Small intestine (tissue), 7 donors: ENCODE results near the gene GHRHR. TPM values are rescaled to one million over a fixed set of nuclear protein-coding genes. Genes with fewer than 3 reads are reported as not detected.

ENCODE experiments used
- DNase-seq, 2 donors: peaks; one replicate each; pipeline versions ENCODE4 v3.0.0 to v3.0.0-alpha.2; 2013
- FAIRE-seq: peaks from 2 replicates; lab custom pipeline; 2012; peaks lifted over from hg19 to GRCh38; lab: Jason Lieb, UNC
- H3K27ac ChIP-seq, 3 donors: one replicate each; pipeline ENCODE4 v1.5.1; 2013; ENCODE audit warnings: low read length in 2 of 3, mild to moderate bottlenecking in 2 of 3, control low read depth in 1 of 3, inconsistent platforms in 1 of 3, low read depth in 1 of 3, moderate library complexity in 1 of 3
- H3K27me3 ChIP-seq, 3 donors: one replicate each; pipeline ENCODE4 v1.6.1; 2013; ENCODE audit warnings: low read length in 3 of 3, inconsistent platforms in 1 of 3; ENCODE audit not compliant: control insufficient read depth in 3 of 3, insufficient read depth in 3 of 3
- H3K36me3 ChIP-seq, 3 donors: one replicate each; pipeline ENCODE4 v1.6.1; 2013; ENCODE audit warnings: low read length in 3 of 3, inconsistent platforms in 1 of 3, low read depth in 1 of 3, mild to moderate bottlenecking in 1 of 3, moderate library complexity in 1 of 3; ENCODE audit not compliant: control insufficient read depth in 3 of 3, insufficient read depth in 2 of 3
- H3K4me1 ChIP-seq, 3 donors: one replicate each; pipeline ENCODE4 v1.6.1; 2013; ENCODE audit warnings: low read length in 2 of 3, inconsistent platforms in 1 of 3, low read depth in 1 of 3, mild to moderate bottlenecking in 1 of 3, moderate library complexity in 1 of 3; ENCODE audit not compliant: control insufficient read depth in 3 of 3, insufficient read depth in 2 of 3
- H3K4me3 ChIP-seq, 3 donors: one replicate each; pipeline ENCODE4 v1.5.1; 2013; ENCODE audit warnings: low read length in 3 of 3, control low read depth in 1 of 3, inconsistent platforms in 1 of 3, low read depth in 1 of 3, mild to moderate bottlenecking in 1 of 3, moderate library complexity in 1 of 3
- H3K9me3 ChIP-seq, 2 donors: one replicate each; pipeline ENCODE4 v1.6.1; 2013; ENCODE audit warnings: low read depth in 1 of 2, low read length in 1 of 2; ENCODE audit not compliant: control insufficient read depth in 2 of 2, insufficient read depth in 1 of 2
- WGBS, 3 donors: extraction: QIAGEN DNeasy Blood & Tissue Kit; methylation state at CpG; one replicate each; pipeline ENCODE4 v1.1.7; 2013; 5-methylcytosine and 5-hydroxymethylcytosine counted together
- polyA plus RNA-seq, 4 donors: library from polyadenylated mRNA; stranded (reverse) in 3 of 4; unstranded in 1 of 4; fragments of 200-250 nt in 3 of 4; fragments of 120-200 nt in 1 of 4; gene quantifications; one replicate each; pipeline versions ENCODE4 v1.2.1 to v1.2.3, GENCODE V29; 2013
- donor health status: healthy with polysubstance abuse.
- donor health status: control.
- donor health status: control.
- donor health status: Bipolar disorder and iron deficiency.
- donor health status: healthy.

The GHRHR gene
- polyA plus RNA-seq, 4 donors: 0.07 TPM; not detected in 3

DNA sequence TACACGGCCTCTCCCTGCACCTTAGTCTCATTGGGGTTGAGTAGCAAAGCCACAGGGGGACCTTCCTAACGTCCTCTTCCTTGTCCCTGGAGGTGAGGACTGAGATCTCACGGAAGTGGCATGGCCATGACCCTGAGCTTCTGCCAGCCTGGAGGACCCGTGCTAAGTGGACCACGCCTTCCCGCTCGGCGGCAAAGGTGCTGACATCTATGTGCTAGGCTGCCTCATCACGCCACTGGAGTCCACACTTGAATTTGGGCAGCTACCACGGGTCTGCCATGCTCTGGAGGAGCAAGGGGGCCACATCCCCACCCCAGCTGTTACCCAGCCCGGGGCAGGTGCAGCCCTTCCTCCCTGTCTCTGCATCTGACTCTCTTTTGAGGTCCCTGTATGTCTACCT, 15.3 kb downstream of the GHRHR start:
- Histone ChIP-seq H3K27ac (no peak overlapping the region), H3K36me3 (peaks cover 0 to 3% (median 0%) of the 10 kb centered on the region in 3 donors), H3K4me3 (no peak overlapping the region), H3K27me3 (peaks cover 0 to 14% (median 4%) of the 10 kb centered on the region in 3 donors), H3K9me3 (no peaks in the 10 kb centered on the region), H3K4me1 (peaks cover 0 to 9% (median 0%) of the 10 kb centered on the region in 3 donors)
- DNase-seq (no peak), FAIRE-seq (no peak)
- WGBS, 3 donors: 59 to 76% (median 60%) methylated on average over 11 of the region's 11 CpGs

DNA sequence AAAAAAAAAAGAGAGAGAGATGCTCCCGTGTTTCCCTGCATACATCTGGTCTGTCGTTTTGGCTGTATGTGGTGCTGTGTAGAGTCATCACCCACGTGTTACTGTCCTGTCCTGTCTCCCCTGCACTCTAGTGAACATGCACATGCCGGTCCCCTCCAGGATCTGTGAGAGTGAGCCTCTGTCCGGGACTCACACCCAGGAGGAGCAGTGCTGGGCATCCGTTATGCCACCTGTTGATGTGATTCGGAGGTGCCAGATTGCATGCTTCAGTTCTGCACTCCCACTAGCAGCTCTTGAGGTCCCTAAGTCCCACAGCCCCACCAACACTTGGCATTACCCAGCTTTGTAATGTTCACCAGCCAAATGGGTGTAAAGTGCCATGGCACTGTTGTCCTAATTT, 16.4 kb downstream of the GHRHR start:
- DNase-seq: no peak
- WGBS, 3 donors: 68 to 71% (median 69%) methylated on average over 7 of the region's 7 CpGs
- Histone ChIP-seq H3K4me3 (no peak overlapping the region), H3K27ac (no peak overlapping the region), H3K27me3 (peaks cover 0 to 19% (median 4%) of the 10 kb centered on the region in 3 donors), H3K4me1 (peaks cover 0 to 1% (median 0%) of the 10 kb centered on the region in 3 donors), H3K9me3 (no peaks in the 10 kb centered on the region), H3K36me3 (no peaks in the 10 kb centered on the region)
- FAIRE-seq: no peak

DNA sequence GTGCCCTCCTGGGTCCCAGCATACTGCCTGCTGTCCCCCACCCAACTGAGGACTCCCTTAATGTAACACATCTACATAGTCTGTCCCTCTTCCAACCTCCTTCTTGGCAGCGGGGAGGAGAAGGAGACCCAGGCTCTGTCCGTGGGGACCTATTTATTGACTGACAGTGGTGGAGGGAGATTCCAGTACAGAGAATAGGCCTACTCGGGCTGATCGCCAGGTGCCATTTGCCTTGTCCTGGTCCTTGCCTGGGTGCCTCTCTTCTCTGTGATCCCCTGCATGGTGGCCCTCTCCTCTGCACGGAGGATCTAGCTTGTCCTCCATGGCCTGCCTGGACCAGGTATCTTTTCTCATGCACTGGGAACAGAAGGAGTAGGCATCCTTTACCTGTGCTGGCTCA, 17.0 kb downstream of the GHRHR start:
- Histone ChIP-seq H3K27ac (no peak overlapping the region), H3K36me3 (no peaks in the 10 kb centered on the region), H3K27me3 (peaks cover 0 to 19% (median 4%) of the 10 kb centered on the region in 3 donors), H3K9me3 (no peaks in the 10 kb centered on the region), H3K4me1 (no peaks in the 10 kb centered on the region), H3K4me3 (no peak overlapping the region)
- WGBS, 3 donors: 82 to 94% (median 85%) methylated on average over 5 of the region's 5 CpGs
- FAIRE-seq: no peak
- DNase-seq: no peak

DNA sequence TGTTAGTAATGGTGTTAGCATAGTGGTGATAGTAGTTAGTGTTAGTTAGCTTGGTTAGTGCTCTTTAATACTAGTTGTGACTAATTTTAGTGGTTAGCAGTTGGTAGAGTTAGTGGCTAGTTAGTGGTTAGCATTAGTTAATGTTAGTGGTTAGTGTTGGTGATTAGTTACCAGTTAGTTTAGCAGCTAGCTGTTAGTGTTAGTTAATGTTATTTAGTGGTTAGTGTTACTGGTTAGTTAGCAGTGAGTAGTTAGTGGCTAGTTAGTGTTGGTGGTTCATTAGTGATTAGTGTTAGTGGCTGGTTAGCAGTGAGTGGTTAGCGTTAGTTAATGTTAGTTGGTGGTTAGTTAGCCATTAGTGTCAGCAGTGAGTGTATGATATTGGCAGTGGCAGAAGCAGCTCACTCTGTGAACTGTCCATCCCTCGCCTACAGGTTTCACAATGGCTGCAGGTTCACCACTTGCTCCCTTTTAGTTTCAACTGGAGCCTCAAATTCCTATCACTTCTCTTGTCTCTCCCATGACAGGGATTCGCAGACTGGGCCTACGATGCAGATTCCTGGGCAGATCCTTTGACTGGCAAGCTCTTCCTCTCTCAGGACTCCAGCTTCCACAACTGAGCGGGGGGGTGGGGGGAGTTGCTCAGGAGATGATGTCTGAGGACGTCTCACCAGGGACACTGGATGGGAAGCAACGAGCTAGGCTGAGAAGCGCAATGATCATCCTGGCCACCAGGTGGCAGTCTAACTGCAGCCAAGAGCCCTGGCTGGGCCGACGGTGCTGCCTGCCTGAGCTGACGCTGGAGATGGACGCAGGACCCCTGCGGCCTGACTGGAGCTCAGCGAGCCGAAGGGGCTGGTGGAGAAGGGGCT, 19.5 kb downstream of the GHRHR start:
- Histone ChIP-seq H3K36me3 (no peaks in the 10 kb centered on the region), H3K4me1 (peaks cover 0 to 4% (median 0%) of the 10 kb centered on the region in 3 donors), H3K4me3 (no peak overlapping the region), H3K9me3 (no peaks in the 10 kb centered on the region), H3K27ac (no peak overlapping the region), H3K27me3 (peaks cover 0 to 25% (median 4%) of the 10 kb centered on the region in 3 donors)
- no peak for FAIRE-seq
- 8 to 9% (median 9%) methylated on average over 15 of the region's 15 CpGs for WGBS, 3 donors
- peak; percentile 69 to 83 for DNase-seq

DNA sequence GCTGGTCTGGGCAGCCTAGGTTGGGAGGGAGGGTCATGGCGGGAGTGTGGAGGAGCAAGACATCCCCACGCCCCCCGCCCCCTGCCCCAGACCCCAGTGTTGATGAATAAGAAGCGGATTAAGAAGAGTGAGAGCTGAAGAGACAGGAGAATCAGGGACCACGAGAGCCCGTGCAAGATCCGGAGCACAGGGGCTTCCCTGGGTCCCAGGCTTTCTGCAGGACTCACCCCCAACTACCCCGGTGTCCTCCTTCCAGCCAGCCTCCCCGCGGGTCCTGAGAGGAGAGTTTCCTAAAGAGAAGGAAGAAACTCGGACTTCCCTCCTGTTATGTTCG, 20.1 kb downstream of the GHRHR start:
- DNase-seq (no peak), FAIRE-seq (no peak)
- Histone ChIP-seq H3K27ac (no peak overlapping the region), H3K36me3 (no peaks in the 10 kb centered on the region), H3K4me3 (no peak overlapping the region), H3K27me3 (peaks cover 0 to 25% (median 4%) of the 10 kb centered on the region in 3 donors), H3K9me3 (no peaks in the 10 kb centered on the region), H3K4me1 (peaks cover 0 to 10% (median 2%) of the 10 kb centered on the region in 3 donors)
- WGBS, 3 donors: 34 to 39% (median 35%) methylated on average over 12 of the region's 12 CpGs

- H3K9me3 ChIP-seq: no peaks in the 10 kb centered on the region
- peaks cover 0 to 11% (median 5%) of the 10 kb centered on the region in 3 donors for H3K4me1 ChIP-seq
- WGBS, 3 donors: 67 to 73% (median 70%) methylated on average over 13 of the region's 13 CpGs
- no peak overlapping the region for H3K4me3 ChIP-seq
- no peaks in the 10 kb centered on the region for H3K36me3 ChIP-seq
- FAIRE-seq (no peak), DNase-seq (no peak)
- peaks cover 0 to 22% (median 4%) of the 10 kb centered on the region in 3 donors for H3K27me3 ChIP-seq
- no peak overlapping the region for H3K27ac ChIP-seq
These were observed 20.8 kb downstream of the GHRHR start for GRCh38 chr7:30984359-30985107.

GRCh38 chr7:30985756-30986155, 22.0 kb downstream of the GHRHR start:
- 70 to 82% (median 74%) methylated on average over 7 of the region's 7 CpGs for WGBS, 3 donors
- peaks cover 0 to 15% (median 2%) of the 10 kb centered on the region in 3 donors for H3K27me3 ChIP-seq
- no peaks in the 10 kb centered on the region for H3K9me3 ChIP-seq
- no peak for DNase-seq
- H3K4me3 ChIP-seq: no peak overlapping the region
- no peak for FAIRE-seq
- no peak overlapping the region for H3K27ac ChIP-seq
- peaks cover 0 to 11% (median 5%) of the 10 kb centered on the region in 3 donors for H3K4me1 ChIP-seq
- H3K36me3 ChIP-seq: no peaks in the 10 kb centered on the region

- 89 to 92% (median 90%) methylated on average over 8 of the region's 8 CpGs for WGBS, 3 donors
- Histone ChIP-seq H3K9me3 (no peaks in the 10 kb centered on the region), H3K27me3 (peaks cover 0 to 15% (median 0%) of the 10 kb centered on the region in 3 donors), H3K4me3 (no peak overlapping the region), H3K4me1 (peaks cover 0 to 11% (median 5%) of the 10 kb centered on the region in 3 donors), H3K27ac (no peak overlapping the region), H3K36me3 (no peaks in the 10 kb centered on the region)
- no peak for FAIRE-seq
- no peak for DNase-seq
These were observed 22.6 kb downstream of the GHRHR start for GRCh38 chr7:30986331-30986730.
